Measurements from ENCODE around the gene NATD1.

Gene NATD1

GRCh38 chr17:21253646-21254441, 634 bp upstream of the NATD1 start:
- no peak overlapping the region for H3K27ac ChIP-seq

GRCh38 chr17:21252289-21252795, 868 bp downstream of the NATD1 start:
- H3K27ac ChIP-seq, result no peak overlapping the region
- no peak for TF ChIP-seq ZFX (IDR thresholded peaks at IDR 0.05; ENCODE audit: borderline replicate concordance)
- TF ChIP-seq, protein P1, sequence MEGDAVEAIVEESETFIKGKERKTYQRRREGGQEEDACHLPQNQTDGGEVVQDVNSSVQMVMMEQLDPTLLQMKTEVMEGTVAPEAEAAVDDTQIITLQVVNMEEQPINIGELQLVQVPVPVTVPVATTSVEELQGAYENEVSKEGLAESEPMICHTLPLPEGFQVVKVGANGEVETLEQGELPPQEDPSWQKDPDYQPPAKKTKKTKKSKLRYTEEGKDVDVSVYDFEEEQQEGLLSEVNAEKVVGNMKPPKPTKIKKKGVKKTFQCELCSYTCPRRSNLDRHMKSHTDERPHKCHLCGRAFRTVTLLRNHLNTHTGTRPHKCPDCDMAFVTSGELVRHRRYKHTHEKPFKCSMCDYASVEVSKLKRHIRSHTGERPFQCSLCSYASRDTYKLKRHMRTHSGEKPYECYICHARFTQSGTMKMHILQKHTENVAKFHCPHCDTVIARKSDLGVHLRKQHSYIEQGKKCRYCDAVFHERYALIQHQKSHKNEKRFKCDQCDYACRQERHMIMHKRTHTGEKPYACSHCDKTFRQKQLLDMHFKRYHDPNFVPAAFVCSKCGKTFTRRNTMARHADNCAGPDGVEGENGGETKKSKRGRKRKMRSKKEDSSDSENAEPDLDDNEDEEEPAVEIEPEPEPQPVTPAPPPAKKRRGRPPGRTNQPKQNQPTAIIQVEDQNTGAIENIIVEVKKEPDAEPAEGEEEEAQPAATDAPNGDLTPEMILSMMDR (IDR thresholded peaks at IDR 0.05), result no peak

More at GRCh38 chr17:21253646-21254441, 634 bp upstream of the NATD1 start:
- TF ChIP-seq ZFX (IDR thresholded peaks at IDR 0.05; ENCODE audit: borderline replicate concordance), result no peak
- TF ChIP-seq, protein P1 (IDR thresholded peaks at IDR 0.05), result no peak

DNA sequence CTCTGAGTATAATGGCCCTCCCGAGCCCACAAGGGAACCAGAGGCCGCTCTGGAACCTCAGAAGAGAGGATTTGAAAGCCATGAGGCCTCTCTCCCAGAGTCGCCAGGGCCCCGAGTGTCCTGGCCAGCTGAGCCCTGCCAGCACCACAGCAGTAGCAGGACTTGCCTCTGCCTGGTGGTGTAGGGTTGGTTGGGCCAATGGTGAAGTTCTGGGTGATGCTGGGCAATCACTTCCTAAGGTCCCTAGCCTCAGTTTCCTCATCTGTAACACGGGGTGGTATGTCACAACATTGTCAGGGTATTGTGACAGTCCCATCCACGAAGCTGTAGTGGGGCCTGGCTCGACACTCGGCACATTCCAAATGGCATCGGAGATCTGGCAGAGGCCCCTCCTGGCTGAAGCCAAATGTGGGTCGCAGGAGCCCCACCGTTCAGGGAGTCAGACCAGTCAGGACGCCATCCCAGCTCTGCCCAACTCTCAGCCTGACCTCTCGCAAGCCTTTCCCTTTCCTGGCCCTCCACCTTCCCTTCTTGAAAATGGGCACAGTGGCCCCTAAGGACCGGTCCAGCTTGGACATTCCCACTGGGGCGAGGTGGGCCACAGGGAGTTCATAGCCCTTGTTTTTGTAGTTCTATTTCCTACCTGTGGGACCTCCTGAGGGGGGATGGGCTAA, 1.7 kb downstream of the NATD1 start:
- H3K27ac ChIP-seq, result no peak overlapping the region
- TF ChIP-seq, protein P1 (IDR thresholded peaks at IDR 0.05), result no peak
- TF ChIP-seq ZFX (IDR thresholded peaks at IDR 0.05; ENCODE audit: borderline replicate concordance), result no peak

- no peak overlapping the region for H3K27ac ChIP-seq
- no peak for TF ChIP-seq ZFX (IDR thresholded peaks at IDR 0.05; ENCODE audit: borderline replicate concordance)
- TF ChIP-seq, protein P1 (IDR thresholded peaks at IDR 0.05), result no peak
These were observed 2.4 kb downstream of the NATD1 start for GRCh38 chr17:21250854-21251253.

GRCh38 chr17:21249920-21250703, 3.1 kb downstream of the NATD1 start:
- TF ChIP-seq ZFX (IDR thresholded peaks at IDR 0.05; ENCODE audit: borderline replicate concordance), result no peak
- TF ChIP-seq, protein P1 (IDR thresholded peaks at IDR 0.05), result no peak
- no peak overlapping the region for H3K27ac ChIP-seq

DNA sequence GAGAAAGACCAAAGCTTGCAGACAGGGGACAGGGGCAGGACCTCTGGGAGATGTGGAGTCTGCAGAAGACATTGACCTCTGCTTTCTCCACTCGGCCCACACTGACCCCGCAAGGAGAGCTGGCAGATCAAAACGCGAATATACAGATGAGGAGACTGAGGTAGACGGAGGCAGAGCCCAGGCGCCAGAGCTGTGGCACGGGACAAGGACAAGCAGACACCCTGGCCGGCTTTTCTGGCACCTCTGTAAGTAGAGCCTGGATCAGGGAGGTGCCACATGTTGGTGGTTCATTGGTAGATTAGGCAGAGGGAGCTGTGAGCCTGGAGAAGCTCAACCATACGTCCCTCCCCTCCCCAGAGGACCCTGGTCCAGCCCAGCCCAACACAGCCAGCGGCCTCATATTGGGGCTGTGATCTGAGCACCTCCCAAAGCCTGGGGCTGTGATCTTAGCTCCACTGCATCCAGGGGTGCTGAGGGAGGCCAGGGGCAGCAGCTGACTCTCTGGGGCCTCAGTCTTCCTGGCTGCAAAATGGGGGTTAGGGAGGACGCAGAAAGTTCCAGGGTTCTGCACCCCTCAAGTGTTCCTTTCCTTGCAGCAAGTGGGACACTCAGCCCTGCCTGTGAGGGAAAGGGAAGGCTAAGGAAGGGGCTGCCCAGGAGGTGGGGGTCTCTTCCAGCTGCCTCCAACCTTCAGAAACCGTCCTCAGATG, 4.0 kb downstream of the NATD1 start:
- TF ChIP-seq ZFX (IDR thresholded peaks at IDR 0.05; ENCODE audit: borderline replicate concordance), result no peak
- TF ChIP-seq, protein P1 (IDR thresholded peaks at IDR 0.05), result no peak
- H3K27ac ChIP-seq, result no peak overlapping the region
